Bronchial epithelial cell (primary cell): ENCODE measurements around the gene AFAP1L1. TPM values are rescaled to one million over a fixed set of nuclear protein-coding genes. Genes with fewer than 3 reads are reported as not detected.

Experiments
- DNase-seq: peaks from one replicate; pipeline ENCODE4 v3.0.0-alpha.2; 2010; ENCODE audit warnings: low read depth
- FAIRE-seq: peaks from 2 replicates; lab custom pipeline; 2011; peaks lifted over from hg19 to GRCh38; lab: Jason Lieb, UNC
- H3K27me3 ChIP-seq: 2 replicates; pipeline ENCODE4 v1.5.1; 2011; ENCODE audit warnings: low read length; ENCODE audit not compliant: control insufficient read depth, insufficient read depth
- H3K36me3 ChIP-seq: 2 replicates; pipeline ENCODE4 v1.5.1; 2011; ENCODE audit warnings: low read length; ENCODE audit not compliant: control insufficient read depth, insufficient read depth
- H3K4me3 ChIP-seq: 2 replicates; pipeline ENCODE4 v1.5.1; 2011; ENCODE audit warnings: mild to moderate bottlenecking, low read depth, low read length, control low read depth
- total RNA-seq: library from RNA; depleted of rRNA; stranded (reverse); fragments of >200 nt; gene quantifications from 2 replicates; pipeline ENCODE4 v1.2.1, GENCODE V29; 2014
- TF ChIP-seq, protein P1 (sequence below): IDR thresholded peaks from 2 replicates; pipeline ENCODE4 v1.5.1; 2011; ENCODE audit warnings: mild to moderate bottlenecking, moderate library complexity, low read length, control low read depth, inconsistent platforms; ENCODE audit not compliant: insufficient read depth, severe bottlenecking

Gene AFAP1L1
- total RNA-seq, 1 donor from 2014 or later: 17.4 TPM

DNA sequence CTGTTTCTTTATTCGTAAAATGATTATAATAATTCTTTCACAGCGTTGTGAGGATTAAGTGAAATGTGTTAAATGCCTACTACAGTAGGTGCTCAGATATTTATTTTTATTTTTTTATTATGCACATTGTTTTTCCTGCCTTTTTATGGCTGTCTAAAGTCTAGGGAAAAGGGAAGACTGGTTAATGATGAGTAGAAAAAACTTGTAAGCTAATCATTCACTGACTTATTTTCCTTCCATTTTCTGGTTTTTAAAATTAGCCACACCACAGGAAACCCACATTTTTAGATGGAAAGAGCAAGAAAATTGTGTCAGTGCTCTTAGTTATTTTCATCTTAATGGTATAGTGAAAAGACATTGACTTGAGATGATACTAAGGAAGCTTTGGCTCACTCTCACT is 82.3 kb downstream of the AFAP1L1 start:
- FAIRE-seq: no peak
- Histone ChIP-seq H3K36me3 (peaks cover 16% of the 10 kb centered on the region), H3K4me3 (no peak overlapping the region), H3K27me3 (no peaks in the 10 kb centered on the region)
- no peak for DNase-seq
- TF ChIP-seq, protein P1, sequence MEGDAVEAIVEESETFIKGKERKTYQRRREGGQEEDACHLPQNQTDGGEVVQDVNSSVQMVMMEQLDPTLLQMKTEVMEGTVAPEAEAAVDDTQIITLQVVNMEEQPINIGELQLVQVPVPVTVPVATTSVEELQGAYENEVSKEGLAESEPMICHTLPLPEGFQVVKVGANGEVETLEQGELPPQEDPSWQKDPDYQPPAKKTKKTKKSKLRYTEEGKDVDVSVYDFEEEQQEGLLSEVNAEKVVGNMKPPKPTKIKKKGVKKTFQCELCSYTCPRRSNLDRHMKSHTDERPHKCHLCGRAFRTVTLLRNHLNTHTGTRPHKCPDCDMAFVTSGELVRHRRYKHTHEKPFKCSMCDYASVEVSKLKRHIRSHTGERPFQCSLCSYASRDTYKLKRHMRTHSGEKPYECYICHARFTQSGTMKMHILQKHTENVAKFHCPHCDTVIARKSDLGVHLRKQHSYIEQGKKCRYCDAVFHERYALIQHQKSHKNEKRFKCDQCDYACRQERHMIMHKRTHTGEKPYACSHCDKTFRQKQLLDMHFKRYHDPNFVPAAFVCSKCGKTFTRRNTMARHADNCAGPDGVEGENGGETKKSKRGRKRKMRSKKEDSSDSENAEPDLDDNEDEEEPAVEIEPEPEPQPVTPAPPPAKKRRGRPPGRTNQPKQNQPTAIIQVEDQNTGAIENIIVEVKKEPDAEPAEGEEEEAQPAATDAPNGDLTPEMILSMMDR: no peak

DNA sequence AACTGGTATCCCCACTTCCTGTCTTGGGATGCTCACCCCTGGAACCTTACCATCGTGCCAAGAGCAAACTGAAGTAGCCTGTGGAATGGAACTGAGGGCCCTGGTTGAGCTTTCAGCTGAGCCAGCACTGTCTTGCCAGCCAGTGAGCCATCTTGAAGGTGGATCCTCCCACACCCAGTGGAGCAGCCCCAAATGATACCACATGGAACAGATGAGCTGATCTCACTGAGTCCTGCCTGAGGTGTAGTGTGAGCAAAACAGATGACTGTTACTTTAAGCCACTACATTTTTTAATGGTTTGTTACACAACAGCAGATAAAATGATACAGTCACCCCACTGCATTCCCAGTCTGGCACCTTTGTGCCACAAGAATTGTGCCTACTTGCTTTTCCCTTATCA is 84.0 kb downstream of the AFAP1L1 start:
- FAIRE-seq (no peak), DNase-seq (peak; percentile 66)
- TF ChIP-seq, protein P1: no peak

DNA sequence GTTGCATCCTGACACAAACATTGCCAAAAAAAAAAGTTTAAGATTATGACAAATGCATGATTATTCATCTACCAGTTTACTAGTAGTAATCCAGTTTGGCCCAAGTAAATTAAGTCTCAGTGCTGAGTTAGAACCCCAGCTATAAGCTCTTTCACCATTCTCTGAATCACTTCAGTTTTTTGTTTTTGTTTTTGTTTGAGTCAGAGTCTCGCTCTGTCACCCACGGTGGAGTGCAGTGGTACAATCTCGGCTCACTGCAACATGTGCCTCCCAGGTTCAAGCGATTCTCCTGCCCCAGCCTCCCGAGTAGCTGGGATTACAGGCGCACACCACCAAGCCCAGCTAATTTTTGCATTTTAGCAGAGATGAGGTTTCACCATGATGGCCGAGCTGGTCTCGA is 84.7 kb downstream of the AFAP1L1 start:
- H3K27me3 ChIP-seq: no peaks in the 10 kb centered on the region
- no peak for FAIRE-seq
- no peak for DNase-seq
- H3K4me3 ChIP-seq: no peak overlapping the region
- peaks cover 3% of the 10 kb centered on the region for H3K36me3 ChIP-seq
- TF ChIP-seq, protein P1: no peak

More for the DNA sequence above, 84.0 kb downstream of the AFAP1L1 start:
- no peaks in the 10 kb centered on the region for H3K27me3 ChIP-seq
- H3K4me3 ChIP-seq: no peak overlapping the region
- H3K36me3 ChIP-seq: peaks cover 7% of the 10 kb centered on the region

DNA sequence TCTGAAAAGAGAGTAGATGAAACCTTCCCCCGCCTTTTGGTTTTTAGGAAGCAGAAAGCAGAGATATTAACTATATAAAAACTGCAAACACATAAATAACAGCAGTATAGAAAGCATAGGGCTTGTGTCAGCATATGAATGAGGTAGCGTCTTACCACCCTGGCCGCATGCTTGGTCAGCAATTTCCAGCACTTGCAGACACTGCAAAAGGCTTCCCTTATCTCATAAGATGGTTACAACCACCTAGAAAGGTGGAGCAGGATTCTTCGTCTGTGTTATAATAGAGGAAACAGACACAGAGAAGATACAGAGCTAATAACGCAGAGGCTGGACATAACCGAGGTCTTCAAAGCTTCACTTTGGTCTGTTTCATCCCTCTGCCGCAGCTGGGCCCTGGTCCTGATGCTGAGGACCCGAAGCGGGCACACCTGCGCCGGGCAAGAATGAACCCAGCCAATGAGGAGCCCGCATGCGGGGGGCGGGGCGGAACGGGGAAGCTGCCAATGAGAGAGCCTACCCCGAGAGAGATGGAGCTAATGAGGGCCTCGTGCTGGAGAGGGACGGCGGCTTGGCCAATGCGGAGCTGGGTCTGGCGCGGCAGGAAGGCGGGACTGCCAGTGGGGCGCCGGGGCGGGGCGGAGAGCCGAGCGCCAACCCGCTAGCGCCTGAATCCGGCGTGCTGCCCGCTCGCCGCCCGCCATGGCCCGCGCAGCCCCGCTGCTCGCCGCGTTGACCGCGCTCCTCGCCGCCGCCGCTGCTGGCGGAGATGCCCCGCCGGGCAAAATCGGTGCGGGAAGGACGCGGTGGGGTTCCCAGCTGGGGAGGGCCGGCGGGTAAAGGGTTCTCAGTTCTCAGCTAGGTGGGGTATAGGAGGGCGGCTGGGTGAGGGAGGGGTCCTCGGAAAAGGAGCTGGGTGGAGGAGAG is 86.0 kb downstream of the AFAP1L1 start, which contains the start of gene PCYOX1L:
Gene PCYOX1L, plus strand, starts transcription at position 677 of the 924 bp plus-strand sequence. Its CDS starts 23 bp downstream, at position 700.
- FAIRE-seq (no peak), DNase-seq (peak; percentile 88)

DNA sequence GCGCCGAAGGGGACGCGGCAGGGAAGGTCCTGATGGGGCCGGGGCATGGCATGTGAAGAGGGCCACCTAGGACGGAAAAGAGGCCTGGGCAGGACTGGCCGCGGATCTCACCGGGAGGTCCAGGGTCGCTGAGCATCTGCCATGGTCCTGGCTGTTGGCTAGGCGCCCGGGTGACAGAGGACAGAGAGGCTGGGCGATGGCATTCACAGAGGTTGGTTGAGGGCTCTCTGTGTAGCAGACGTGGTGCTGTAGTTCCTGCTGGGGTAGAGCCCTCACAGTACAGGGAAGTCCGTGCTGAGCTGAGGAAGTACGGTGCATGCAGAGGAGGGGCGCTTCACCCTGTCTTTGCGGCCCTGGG is 86.6 kb downstream of the AFAP1L1 start:
- FAIRE-seq (no peak), DNase-seq (no peak)
- H3K4me3 ChIP-seq: peak overlapping the region; percentile 67
- H3K36me3 ChIP-seq: no peaks in the 10 kb centered on the region
- H3K27me3 ChIP-seq: no peaks in the 10 kb centered on the region
- TF ChIP-seq, protein P1: no peak

More for the DNA sequence above, 86.0 kb downstream of the AFAP1L1 start, which contains the start of gene PCYOX1L:
- H3K36me3 ChIP-seq: peaks cover 1% of the 10 kb centered on the region
- H3K4me3 ChIP-seq: peak within 1 kb of the TSS; percentile 67
- no peaks in the 10 kb centered on the region for H3K27me3 ChIP-seq
- TF ChIP-seq, protein P1: no peak
